Spleen (tissue), 7 donors: ENCODE results near the gene PTCD2.

Source experiments
- POLR2A ChIP-seq, 3 donors: fragments of 450-650 bp; IDR thresholded peaks; one replicate each; pipeline ENCODE4 v1.5.1; 2017; ENCODE audit warnings: antibody characterized with exemption in 3 of 3, mild to moderate bottlenecking in 1 of 3
- TF ChIP-seq, protein P1 (sequence below), 11 experiments: fragments of 200-600 bp in 7 of 11; fragments of 450-650 bp in 4 of 11; sonication (generic) in 4 of 11; IDR thresholded peaks in 8 of 11; conservative IDR thresholded peaks in 3 of 11; 1 replicate in 7 of 11; 2 replicates in 4 of 11; pipeline versions ENCODE4 v1.4.0 to v1.8.0; 2016 to 2021; ENCODE audit warnings: antibody characterized with exemption in 11 of 11, inconsistent platforms in 4 of 11, mild to moderate bottlenecking in 1 of 11
- donor health status: DM: no; HTN: no; CAD: no; lungs with moderate emphysema.
- donor health status: DM: no; HTN: no; CAD: no.
- donor health status: DM: no; HTN: no; CAD: no.

DNA sequence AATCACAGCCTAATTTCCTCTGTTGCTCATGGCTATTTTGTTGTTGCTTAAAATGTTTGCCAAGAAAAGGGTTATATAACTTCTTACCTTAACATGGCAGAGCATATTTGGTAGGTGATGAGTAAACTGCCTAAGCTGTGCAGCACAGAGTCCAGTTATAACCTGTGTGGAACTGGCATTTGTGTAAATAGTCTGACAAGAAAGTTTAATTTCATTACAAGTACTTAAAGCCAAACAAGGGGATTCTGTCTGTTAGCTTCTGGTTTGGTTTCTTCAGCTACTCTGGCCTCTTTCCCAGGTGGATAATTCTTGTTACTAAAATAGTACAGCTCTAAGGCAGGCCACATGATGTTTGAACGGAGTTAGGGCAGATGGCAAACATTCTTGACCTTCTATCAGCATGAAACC is 72.2 kb downstream of the PTCD2 start:
- TF ChIP-seq, protein P1, sequence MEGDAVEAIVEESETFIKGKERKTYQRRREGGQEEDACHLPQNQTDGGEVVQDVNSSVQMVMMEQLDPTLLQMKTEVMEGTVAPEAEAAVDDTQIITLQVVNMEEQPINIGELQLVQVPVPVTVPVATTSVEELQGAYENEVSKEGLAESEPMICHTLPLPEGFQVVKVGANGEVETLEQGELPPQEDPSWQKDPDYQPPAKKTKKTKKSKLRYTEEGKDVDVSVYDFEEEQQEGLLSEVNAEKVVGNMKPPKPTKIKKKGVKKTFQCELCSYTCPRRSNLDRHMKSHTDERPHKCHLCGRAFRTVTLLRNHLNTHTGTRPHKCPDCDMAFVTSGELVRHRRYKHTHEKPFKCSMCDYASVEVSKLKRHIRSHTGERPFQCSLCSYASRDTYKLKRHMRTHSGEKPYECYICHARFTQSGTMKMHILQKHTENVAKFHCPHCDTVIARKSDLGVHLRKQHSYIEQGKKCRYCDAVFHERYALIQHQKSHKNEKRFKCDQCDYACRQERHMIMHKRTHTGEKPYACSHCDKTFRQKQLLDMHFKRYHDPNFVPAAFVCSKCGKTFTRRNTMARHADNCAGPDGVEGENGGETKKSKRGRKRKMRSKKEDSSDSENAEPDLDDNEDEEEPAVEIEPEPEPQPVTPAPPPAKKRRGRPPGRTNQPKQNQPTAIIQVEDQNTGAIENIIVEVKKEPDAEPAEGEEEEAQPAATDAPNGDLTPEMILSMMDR (IDR thresholded peaks at IDR 0.05 in 8 of 11, conservative IDR thresholded peaks at IDR 0.05 in 3 of 11): no peak
- no peak for TF ChIP-seq POLR2A (IDR thresholded peaks at IDR 0.05)
